ENCODE results near the gene GPATCH2L. TPM values are rescaled to one million over a fixed set of nuclear protein-coding genes. Genes with fewer than 3 reads are reported as not detected.

GPATCH2L gene
- total and polyA plus RNA-seq, 2 experiments from 2014 or later, result 13.6 to 35.1 TPM

DNA sequence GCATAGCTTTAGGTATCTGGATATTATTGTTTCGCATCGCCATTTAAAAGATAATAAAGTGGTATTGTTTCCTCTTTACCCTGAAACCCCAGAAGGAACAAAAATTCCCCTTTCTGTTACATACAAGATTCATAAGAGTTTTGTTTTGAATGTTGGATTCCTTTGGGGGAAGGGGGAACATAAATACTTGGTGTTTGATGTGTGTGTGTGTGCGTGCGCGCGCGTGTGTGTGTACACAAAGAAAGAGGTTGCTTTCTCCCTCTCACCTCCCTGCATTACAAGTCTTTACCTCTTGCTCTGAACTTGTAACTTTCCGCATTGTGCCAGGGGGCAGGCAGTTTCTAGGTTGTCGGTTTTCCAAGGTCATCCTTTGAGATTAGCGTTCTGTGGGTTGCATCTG is 76.4 kb downstream of the GPATCH2L start:
- Histone ChIP-seq H3F3A (ENCODE audit: insufficient read depth) (0 out of 2 replicates have a peak, but pooled peaks cover 20% of the 10 kb centered on the region), H3K27me3 (replicated peaks; ENCODE audit: insufficient read depth) (no peaks in the 10 kb centered on the region), H3K4me2 (ENCODE audit: unreplicated experiment) (peak overlapping the region; percentile 21), H3K27ac (no peak overlapping the region), H3K9ac (no peak overlapping the region), H2AFZ (no peak overlapping the region), H3K9me2 (ENCODE audit: insufficient read depth) (no peaks in the 10 kb centered on the region), H3K36me3 (ENCODE audit: low read depth) (no peaks in the 10 kb centered on the region), H3K79me2 (ENCODE audit: insufficient read depth) (no peaks in the 10 kb centered on the region), H3K4me3 (no peak overlapping the region), H4K20me1 (ENCODE audit: insufficient read depth) (no peaks in the 10 kb centered on the region), H3K4me1 (ENCODE audit: insufficient read depth) (peaks cover 9% of the 10 kb centered on the region), H3K9me3 (ENCODE audit: low read depth) (no peaks in the 10 kb centered on the region)
- WGBS, 2 experiments (ENCODE audit: low coverage in 1 of 2, low lambda C conversion rate in 2 of 2, missing lambda C conversion rate in 2 of 2), result 93 to 99% methylated on average over 10 of the region's 10 CpGs
- no peak for DNase-seq
- TF ChIP-seq EZH2 (IDR thresholded peaks at IDR 0.05; ENCODE audit: insufficient read depth, poor library complexity, severe bottlenecking) (no peak), EZH2phosphoT487 (IDR thresholded peaks at IDR 0.05; ENCODE audit: insufficient read depth, low read depth) (no peak)
- in situ Hi-C loops (cut with MboI), result no loop called here

DNA sequence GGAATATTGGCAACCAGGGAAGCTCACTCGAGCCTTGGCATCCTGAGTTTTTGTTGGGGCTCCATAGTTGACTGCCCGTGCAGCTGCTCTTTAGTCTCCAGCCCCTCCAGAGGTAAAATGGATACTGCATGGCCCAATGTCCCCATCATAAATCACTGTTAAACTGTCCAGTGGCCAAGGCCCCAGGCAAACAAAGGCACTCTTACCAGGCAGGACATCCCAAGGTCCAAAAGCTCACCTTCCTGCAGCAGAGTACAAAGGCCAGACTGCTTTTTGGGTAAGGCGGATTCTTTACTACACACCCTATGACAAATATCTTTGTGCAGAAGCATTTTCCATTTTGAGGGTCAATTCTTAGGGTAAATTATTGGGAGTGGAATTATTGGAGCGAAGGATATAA is 81.1 kb downstream of the GPATCH2L start:
- in situ Hi-C loops (cut with MboI), result no loop called here
- H2AFZ ChIP-seq, result no peak overlapping the region
- no peak for DNase-seq
- no peaks in the 10 kb centered on the region for H3K36me3 ChIP-seq (ENCODE audit: low read depth)
- WGBS, 2 experiments (ENCODE audit: low coverage in 1 of 2, low lambda C conversion rate in 2 of 2, missing lambda C conversion rate in 2 of 2), result 59 to 63% methylated on average over 4 of the region's 4 CpGs
- H4K20me1 ChIP-seq (ENCODE audit: insufficient read depth), result no peaks in the 10 kb centered on the region
- TF ChIP-seq EZH2 (IDR thresholded peaks at IDR 0.05; ENCODE audit: insufficient read depth, poor library complexity, severe bottlenecking) (no peak), EZH2phosphoT487 (IDR thresholded peaks at IDR 0.05; ENCODE audit: insufficient read depth, low read depth) (no peak)
- H3K4me2 ChIP-seq (ENCODE audit: unreplicated experiment), result no peak overlapping the region
- no peak overlapping the region for H3K27ac ChIP-seq
- no peak overlapping the region for H3K4me3 ChIP-seq
- 0 out of 2 replicates have a peak, but pooled peaks cover 6% of the 10 kb centered on the region for H3F3A ChIP-seq (ENCODE audit: insufficient read depth)
- H3K4me1 ChIP-seq (ENCODE audit: insufficient read depth), result peaks cover 1% of the 10 kb centered on the region
- no peak overlapping the region for H3K9ac ChIP-seq
- H3K79me2 ChIP-seq (ENCODE audit: insufficient read depth), result no peaks in the 10 kb centered on the region
- no peaks in the 10 kb centered on the region for H3K9me3 ChIP-seq (ENCODE audit: low read depth)
- H3K27me3 ChIP-seq (replicated peaks; ENCODE audit: insufficient read depth), result no peaks in the 10 kb centered on the region
- H3K9me2 ChIP-seq (ENCODE audit: insufficient read depth), result no peaks in the 10 kb centered on the region

DNA sequence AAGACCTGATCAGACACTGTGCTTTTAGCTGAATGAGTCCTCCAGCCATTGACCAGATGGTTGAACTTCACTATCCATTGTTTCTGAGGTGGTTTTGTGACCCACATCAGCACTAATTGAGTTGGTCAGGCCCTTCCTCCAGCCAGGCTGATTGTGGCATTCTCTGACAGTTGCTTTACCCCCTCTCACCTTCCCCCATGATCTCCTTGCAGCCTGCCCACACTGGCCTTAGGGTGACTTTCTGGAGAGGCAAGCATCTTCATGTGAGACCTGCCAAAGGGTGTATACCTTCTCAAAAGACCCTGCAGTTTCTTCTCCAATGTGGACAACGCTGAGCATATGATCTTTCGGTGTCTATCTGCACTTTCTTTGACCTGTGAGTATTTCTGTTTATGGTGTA is 83.9 kb downstream of the GPATCH2L start:
- Histone ChIP-seq H4K20me1 (ENCODE audit: insufficient read depth) (no peaks in the 10 kb centered on the region), H3K27ac (no peak overlapping the region)
- 81 to 89% methylated on average over 2 of the region's 2 CpGs for WGBS, 2 experiments (ENCODE audit: low coverage in 1 of 2, low lambda C conversion rate in 2 of 2, missing lambda C conversion rate in 2 of 2)

DNA sequence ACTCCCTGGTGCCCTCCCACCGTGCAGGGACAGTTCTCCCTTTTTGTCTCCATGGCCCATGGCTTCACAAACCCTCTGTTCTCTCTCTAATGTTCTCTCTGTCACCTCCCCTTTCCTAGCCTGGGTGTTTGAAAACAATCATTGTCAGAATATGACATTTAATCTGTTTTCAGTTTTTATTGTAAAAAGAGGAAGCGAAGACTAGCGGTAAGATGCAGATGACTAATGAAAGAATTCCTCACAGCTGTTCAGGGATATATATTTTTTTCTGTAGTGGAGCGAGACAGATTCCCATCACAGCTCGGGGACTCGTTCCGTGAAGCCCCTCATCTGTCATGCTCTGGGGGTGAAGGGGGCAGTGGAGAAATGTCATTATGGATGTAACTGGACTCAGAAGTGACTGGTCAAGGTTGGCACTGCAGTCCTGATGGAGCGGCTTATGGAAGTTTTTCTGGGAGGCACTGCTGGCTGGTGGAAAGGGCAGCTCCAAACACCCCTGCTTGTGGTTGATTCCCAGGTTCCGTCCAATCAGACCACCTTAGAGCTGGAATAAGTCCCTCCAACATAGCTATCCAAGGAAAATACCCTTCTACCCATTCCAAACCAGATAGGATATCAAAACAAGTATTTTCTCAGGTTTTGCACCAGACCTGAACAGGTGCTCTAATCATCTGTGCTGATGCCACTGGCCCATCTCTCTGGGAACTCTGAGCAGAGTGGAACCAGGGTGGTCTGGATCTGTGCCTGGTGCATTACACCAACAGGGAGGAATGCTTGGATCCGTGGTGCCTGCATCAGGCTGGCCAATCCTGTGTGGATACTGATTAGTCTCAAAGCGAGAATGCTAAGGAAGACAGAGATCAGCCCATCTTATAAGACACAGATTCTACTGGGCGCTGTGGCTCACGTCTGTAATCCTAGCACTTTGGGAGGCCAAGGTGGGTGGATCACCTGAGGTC is 84.7 kb downstream of the GPATCH2L start:
- peak; percentile 16 for DNase-seq
- TF ChIP-seq EZH2phosphoT487 (IDR thresholded peaks at IDR 0.05; ENCODE audit: insufficient read depth, low read depth) (no peak), EZH2 (IDR thresholded peaks at IDR 0.05; ENCODE audit: insufficient read depth, poor library complexity, severe bottlenecking) (no peak)
- 81 to 84% methylated on average over 13 of the region's 13 CpGs for WGBS, 2 experiments (ENCODE audit: low coverage in 1 of 2, low lambda C conversion rate in 2 of 2, missing lambda C conversion rate in 2 of 2)
- H3K4me2 ChIP-seq (ENCODE audit: unreplicated experiment), result no peak overlapping the region
- no peaks in the 10 kb centered on the region for H3F3A ChIP-seq (ENCODE audit: insufficient read depth)
- H3K79me2 ChIP-seq (ENCODE audit: insufficient read depth), result no peaks in the 10 kb centered on the region
- H3K4me1 ChIP-seq (ENCODE audit: insufficient read depth), result no peaks in the 10 kb centered on the region
- no peaks in the 10 kb centered on the region for H3K36me3 ChIP-seq (ENCODE audit: low read depth)
- no peak overlapping the region for H3K4me3 ChIP-seq
- in situ Hi-C loops (cut with MboI), result no loop called here
- no peak overlapping the region for H2AFZ ChIP-seq
- H3K27me3 ChIP-seq (replicated peaks; ENCODE audit: insufficient read depth), result no peaks in the 10 kb centered on the region
- no peak overlapping the region for H3K9ac ChIP-seq
- H4K20me1 ChIP-seq (ENCODE audit: insufficient read depth), result no peaks in the 10 kb centered on the region
- H3K9me3 ChIP-seq (ENCODE audit: low read depth), result no peaks in the 10 kb centered on the region
- no peaks in the 10 kb centered on the region for H3K9me2 ChIP-seq (ENCODE audit: insufficient read depth)
- no peak overlapping the region for H3K27ac ChIP-seq

More for the DNA sequence above, 83.9 kb downstream of the GPATCH2L start:
- TF ChIP-seq EZH2 (IDR thresholded peaks at IDR 0.05; ENCODE audit: insufficient read depth, poor library complexity, severe bottlenecking) (no peak), EZH2phosphoT487 (IDR thresholded peaks at IDR 0.05; ENCODE audit: insufficient read depth, low read depth) (no peak)
- no peak overlapping the region for H3K9ac ChIP-seq
- H3K4me1 ChIP-seq (ENCODE audit: insufficient read depth), result no peaks in the 10 kb centered on the region
- H3K9me3 ChIP-seq (ENCODE audit: low read depth), result no peaks in the 10 kb centered on the region
- no peaks in the 10 kb centered on the region for H3K27me3 ChIP-seq (replicated peaks; ENCODE audit: insufficient read depth)
- H3K4me3 ChIP-seq, result no peak overlapping the region
- H3K9me2 ChIP-seq (ENCODE audit: insufficient read depth), result no peaks in the 10 kb centered on the region
- no peaks in the 10 kb centered on the region for H3K36me3 ChIP-seq (ENCODE audit: low read depth)
- no peaks in the 10 kb centered on the region for H3F3A ChIP-seq (ENCODE audit: insufficient read depth)
- H3K79me2 ChIP-seq (ENCODE audit: insufficient read depth), result no peaks in the 10 kb centered on the region
- H3K4me2 ChIP-seq (ENCODE audit: unreplicated experiment), result no peak overlapping the region
- no peak for DNase-seq
- H2AFZ ChIP-seq, result no peak overlapping the region
- in situ Hi-C loops (cut with MboI), result no loop called here

Data from GM23248 (cell line).